Neutrophil (primary cell): ENCODE measurements around the gene MT1B.
"Not testable (repeated sequence)": the region's sequence is repeated elsewhere in the genome, so short reads cannot be mapped to it uniquely, and the experiment has no call there.

ENCODE experiments used
- H3K27ac ChIP-seq: fragments of 200-600 bp; sonication (generic); 2 replicates; pipeline ENCODE4 v1.5.1; 2016; ENCODE audit warnings: mild to moderate bottlenecking, moderate library complexity
- H3K27me3 ChIP-seq: fragments of 200-600 bp; sonication (generic); 2 replicates; pipeline ENCODE4 v1.6.0; 2016; ENCODE audit warnings: mild to moderate bottlenecking
- H3K36me3 ChIP-seq: fragments of 200-600 bp; sonication (generic); 2 replicates; pipeline ENCODE4 v1.5.1; 2017
- H3K4me1 ChIP-seq, 2 experiments: fragments of 200-600 bp in 1 of 2; sonication (generic) in 1 of 2; 1 replicate in 1 of 2; 2 replicates in 1 of 2; pipeline versions ENCODE4 v1.5.1 to v1.6.1; 2013 to 2016; ENCODE audit warnings: low read depth in 1 of 2, low read length in 1 of 2, mild to moderate bottlenecking in 1 of 2, moderate library complexity in 1 of 2; ENCODE audit not compliant: control insufficient read depth in 1 of 2, insufficient read depth in 1 of 2
- H3K4me3 ChIP-seq, 2 experiments: fragments of 200-600 bp in 1 of 2; sonication (generic) in 1 of 2; 1 replicate in 1 of 2; 2 replicates in 1 of 2; pipeline ENCODE4 v1.5.1; 2013 to 2016; ENCODE audit warnings: low read depth in 1 of 2, low read length in 1 of 2, mild to moderate bottlenecking in 1 of 2, moderate library complexity in 1 of 2
- H3K9me3 ChIP-seq: fragments of 200-600 bp; sonication (generic); 2 replicates; pipeline ENCODE4 v1.5.1; 2016
- CTCF ChIP-seq: fragments of 200-600 bp; sonication (generic); IDR thresholded peaks from 2 replicates; pipeline ENCODE4 v1.5.1; 2016; ENCODE audit warnings: antibody characterized with exemption

Gene MT1B

GRCh38 chr16:56667581-56668571 is 16.2 kb downstream of the MT1B start, which contains the start of gene MT1G:
TSS of gene MT1G (minus strand) at chr16:56668065. CDS start at chr16:56667993, 72 bp downstream.
- H3K4me3 ChIP-seq: no peak within 1 kb of the TSS
- H3K9me3 ChIP-seq: no peaks in the 10 kb centered on the region
- no peaks in the 10 kb centered on the region for H3K36me3 ChIP-seq
- no peak for TF ChIP-seq CTCF
- no peak within 1 kb of the TSS for H3K27ac ChIP-seq
- peaks cover 100% of the 10 kb centered on the region for H3K27me3 ChIP-seq
- no peaks in the 10 kb centered on the region for H3K4me1 ChIP-seq

- no peak within 1 kb of the TSS for H3K27ac ChIP-seq
- no peak for TF ChIP-seq CTCF
- no peak within 1 kb of the TSS for H3K4me3 ChIP-seq
- H3K36me3 ChIP-seq: no peaks in the 10 kb centered on the region
- H3K4me1 ChIP-seq: no peaks in the 10 kb centered on the region
- peaks cover 100% of the 10 kb centered on the region for H3K27me3 ChIP-seq
- no peaks in the 10 kb centered on the region for H3K9me3 ChIP-seq
These were observed 17.5 kb downstream of the MT1B start, which contains the start of gene MT1H for GRCh38 chr16:56669005-56669839. TSS of gene MT1H (plus strand) at chr16:56669814. CDS start at chr16:56669885, 71 bp downstream.

- Histone ChIP-seq H3K4me1 (no peaks in the 10 kb centered on the region), H3K4me3 (no peak overlapping the region), H3K27ac (no peak overlapping the region), H3K27me3 (peaks cover 100% of the 10 kb centered on the region), H3K36me3 (no peaks in the 10 kb centered on the region), H3K9me3 (no peaks in the 10 kb centered on the region)
- no peak for TF ChIP-seq CTCF
These were observed 18.3 kb downstream of the MT1B start for GRCh38 chr16:56669840-56670619.

GRCh38 chr16:56670620-56670934 is 18.9 kb downstream of the MT1B start:
- H3K9me3 ChIP-seq: no peaks in the 10 kb centered on the region
- no peak overlapping the region for H3K27ac ChIP-seq
- H3K27me3 ChIP-seq: peaks cover 100% of the 10 kb centered on the region
- H3K4me3 ChIP-seq: no peak overlapping the region
- H3K36me3 ChIP-seq: no peaks in the 10 kb centered on the region
- no peak for TF ChIP-seq CTCF
- H3K4me1 ChIP-seq: no peaks in the 10 kb centered on the region

- not testable (repeated sequence) for H3K9me3 ChIP-seq
- peaks cover 100% of the 10 kb centered on the region for H3K27me3 ChIP-seq
These were observed 20.0 kb downstream of the MT1B start for GRCh38 chr16:56671691-56672090.

GRCh38 chr16:56672171-56672570 is 20.5 kb downstream of the MT1B start:
- H3K27me3 ChIP-seq: peaks cover 100% of the 10 kb centered on the region
- H3K9me3 ChIP-seq, H3K36me3 ChIP-seq, H3K4me3 ChIP-seq, H3K4me1 ChIP-seq, H3K27ac ChIP-seq: not testable (repeated sequence)

More at GRCh38 chr16:56671691-56672090, 20.0 kb downstream of the MT1B start:
- H3K27ac ChIP-seq, H3K4me1 ChIP-seq, H3K36me3 ChIP-seq, H3K4me3 ChIP-seq: not testable (repeated sequence)
